IMR-90 (cell line): ENCODE results near the gene SPATA33. TPM values are rescaled to one million over a fixed set of nuclear protein-coding genes. Genes with fewer than 3 reads are reported as not detected.

ENCODE experiments used
- ATAC-seq: fragments of 200-7000 bp; cut with Tn5 transposase; 2 replicates; pipeline ENCODE4 v1.9.1; 2020; ENCODE audit warnings: low read depth, mild to moderate bottlenecking, moderate library complexity
- BruUV-seq: library from RNA; stranded (reverse); fragments of 400-500 nt; replicated peaks from 2 replicates; lab custom pipeline; 2021; lab: Mats Ljungman, UMichigan
- CTCF ChIA-PET: fragments of 300-600 bp; formaldehyde crosslinking; extraction: SDS; loops from one replicate; lab custom pipeline; 2021; ENCODE audit warnings: antibody characterized with exemption; lab: Yijun Ruan, JAX
- POLR2A ChIA-PET: fragments of 300-600 bp; sonication (Branson Sonifier 250); formaldehyde crosslinking; loops from one replicate; lab custom pipeline; 2022; ENCODE audit warnings: antibody characterized with exemption; ENCODE audit not compliant: unreplicated experiment; lab: Charles Lee
- DNase-seq: peaks from one replicate; pipeline ENCODE4 v3.0.0; 2013
- H2AFZ ChIP-seq: replicated peaks from 2 replicates; pipeline ENCODE3; 2013; ENCODE audit warnings: low read length, mild to moderate bottlenecking; ENCODE audit not compliant: poor library complexity
- H2AK5ac ChIP-seq: 2 replicates; pipeline ENCODE4 v1.6.1; 2013; ENCODE audit warnings: low read depth, low read length, inconsistent platforms
- H2AK9ac ChIP-seq: replicated peaks from 2 replicates; pipeline ENCODE3; 2013; ENCODE audit warnings: mild to moderate bottlenecking, low read depth, low read length, moderate library complexity; ENCODE audit not compliant: poor library complexity
- H2BK120ac ChIP-seq: 2 replicates; pipeline ENCODE4 v1.6.1; 2013; ENCODE audit warnings: low read depth, low read length, inconsistent platforms
- H2BK15ac ChIP-seq: 3 replicates; pipeline ENCODE4 v1.6.1; 2013; ENCODE audit warnings: low read depth, low read length, inconsistent platforms
- H2BK20ac ChIP-seq: 2 replicates; pipeline ENCODE4 v1.6.1; 2013; ENCODE audit warnings: low read depth, mild to moderate bottlenecking, inconsistent platforms, low read length, moderate library complexity
- H2BK5ac ChIP-seq: 2 replicates; pipeline ENCODE4 v1.6.1; 2013; ENCODE audit warnings: mild to moderate bottlenecking, low read depth, low read length, inconsistent platforms; ENCODE audit not compliant: poor library complexity, severe bottlenecking
- H3K14ac ChIP-seq: replicated peaks from 2 replicates; pipeline ENCODE4 v1.6.1; 2013; ENCODE audit warnings: low read depth, low read length, inconsistent platforms
- H3K18ac ChIP-seq: 2 replicates; pipeline ENCODE4 v1.6.1; 2013; ENCODE audit warnings: low read depth, low read length, control low read depth
- H3K23ac ChIP-seq: 2 replicates; pipeline ENCODE4 v1.6.1; 2013; ENCODE audit warnings: low read depth, low read length, inconsistent platforms
- H3K27ac ChIP-seq: 2 replicates; pipeline ENCODE4 v1.5.1; 2013; ENCODE audit warnings: mild to moderate bottlenecking, control low read depth, low read length; ENCODE audit not compliant: insufficient read depth
- H3K27me3 ChIP-seq: 2 replicates; pipeline ENCODE4 v1.6.1; 2013; ENCODE audit warnings: low read length; ENCODE audit not compliant: control insufficient read depth, insufficient read depth
- H3K36me3 ChIP-seq: 2 replicates; pipeline ENCODE4 v1.6.1; 2013; ENCODE audit warnings: low read length, mixed read lengths; ENCODE audit not compliant: control insufficient read depth, insufficient read depth
- H3K4ac ChIP-seq: 2 replicates; pipeline ENCODE4 v1.6.1; 2013; ENCODE audit warnings: low read depth, low read length, inconsistent platforms
- H3K4me1 ChIP-seq: 2 replicates; pipeline ENCODE4 v1.6.1; 2013; ENCODE audit warnings: low read length, mixed read lengths; ENCODE audit not compliant: control insufficient read depth, insufficient read depth
- H3K4me2 ChIP-seq: 2 replicates; pipeline ENCODE4 v1.6.1; 2013; ENCODE audit warnings: low read depth, mild to moderate bottlenecking, control low read depth, low read length, moderate library complexity
- H3K4me3 ChIP-seq: 2 replicates; pipeline ENCODE4 v1.5.1; 2013; ENCODE audit warnings: low read depth, mild to moderate bottlenecking, control low read depth, low read length, moderate library complexity; ENCODE audit not compliant: insufficient read depth
- H3K56ac ChIP-seq: 2 replicates; pipeline ENCODE4 v1.6.1; 2013; ENCODE audit warnings: low read length, inconsistent platforms; ENCODE audit not compliant: insufficient read depth; ENCODE audit errors: extremely low read depth
- H3K79me1 ChIP-seq, 2 experiments: 2 replicates each; pipeline ENCODE4 v1.6.1; 2013; ENCODE audit warnings: low read length in 2 of 2, inconsistent platforms in 1 of 2, low read depth in 1 of 2
- H3K9ac ChIP-seq: 2 replicates; pipeline ENCODE4 v1.6.1; 2013; ENCODE audit warnings: low read depth, low read length, control low read depth
- H3K9me1 ChIP-seq: 2 replicates; pipeline ENCODE4 v1.6.1; 2013; ENCODE audit warnings: low read length, inconsistent platforms; ENCODE audit not compliant: insufficient read depth
- H3K9me3 ChIP-seq: 2 replicates; pipeline ENCODE4 v1.6.1; 2013; ENCODE audit warnings: low read length; ENCODE audit not compliant: control insufficient read depth, insufficient read depth
- H4K20me1 ChIP-seq: 2 replicates; pipeline ENCODE4 v1.6.1; 2013; ENCODE audit warnings: low read length, inconsistent platforms; ENCODE audit not compliant: insufficient read depth
- H4K5ac ChIP-seq: 2 replicates; pipeline ENCODE4 v1.6.1; 2013; ENCODE audit warnings: mild to moderate bottlenecking, low read depth, low read length, control low read depth
- H4K8ac ChIP-seq, 2 experiments: 2 replicates each; pipeline ENCODE4 v1.6.1; 2013; ENCODE audit warnings: low read depth in 2 of 2, low read length in 2 of 2, control low read depth in 1 of 2, inconsistent platforms in 1 of 2
- H4K91ac ChIP-seq: 2 replicates; pipeline ENCODE4 v1.6.1; 2013; ENCODE audit warnings: low read depth, low read length, inconsistent platforms; ENCODE audit not compliant: insufficient read depth
- BHLHE40 ChIP-seq: fragments of 150-350 bp; IDR thresholded peaks from 2 replicates; pipeline ENCODE4 v1.6.1; 2016; ENCODE audit warnings: mild to moderate bottlenecking, low read depth, low read length
- CEBPB ChIP-seq: IDR thresholded peaks from 2 replicates; pipeline ENCODE4 v1.6.1; 2012; ENCODE audit warnings: low read depth, low read length, improper control_type of control experiment
- CHD1 ChIP-seq: IDR thresholded peaks from 2 replicates; pipeline ENCODE4 v1.6.1; 2012; ENCODE audit warnings: low read depth, low read length, improper control_type of control experiment
- FOS ChIP-seq: fragments of 150-350 bp; IDR thresholded peaks from 2 replicates; pipeline ENCODE4 v1.6.1; 2016; ENCODE audit warnings: low read depth, low read length
- MAFK ChIP-seq: IDR thresholded peaks from 2 replicates; pipeline ENCODE4 v1.6.1; 2012; ENCODE audit warnings: low read depth, low read length, improper control_type of control experiment
- MAZ ChIP-seq: IDR thresholded peaks from 2 replicates; pipeline ENCODE4 v1.6.1; 2012; ENCODE audit warnings: low read depth, mild to moderate bottlenecking, low read length, improper control_type of control experiment, moderate library complexity, borderline replicate concordance
- MXI1 ChIP-seq: IDR thresholded peaks from 2 replicates; pipeline ENCODE4 v1.6.1; 2012; ENCODE audit warnings: low read depth, mild to moderate bottlenecking, low read length, moderate library complexity, borderline replicate concordance
- NFE2L2 ChIP-seq: fragments of 150-350 bp; IDR thresholded peaks from 2 replicates; pipeline ENCODE4 v1.6.1; 2016; ENCODE audit warnings: low read depth, mild to moderate bottlenecking, low read length
- POLR2A ChIP-seq: IDR thresholded peaks from 2 replicates; pipeline ENCODE4 v1.6.1; 2012; ENCODE audit warnings: mild to moderate bottlenecking, low read depth, low read length
- RAD21 ChIP-seq: IDR thresholded peaks from 2 replicates; pipeline ENCODE4 v1.6.1; 2012; ENCODE audit warnings: low read length, improper control_type of control experiment
- RCOR1 ChIP-seq: IDR thresholded peaks from 2 replicates; pipeline ENCODE4 v1.6.1; 2012; ENCODE audit warnings: mild to moderate bottlenecking, low read length, improper control_type of control experiment; ENCODE audit not compliant: insufficient replicate concordance
- RFX5 ChIP-seq: IDR thresholded peaks from 2 replicates; pipeline ENCODE4 v1.8.0; 2012; ENCODE audit warnings: low read depth, mild to moderate bottlenecking, low read length, moderate library complexity
- SMC3 ChIP-seq: fragments of 150-350 bp; IDR thresholded peaks from 2 replicates; pipeline ENCODE4 v1.6.1; 2016; ENCODE audit warnings: low read depth, mild to moderate bottlenecking, antibody characterized with exemption, low read length, moderate library complexity
- WGBS, 2 experiments: methylation state at CpG; one replicate each; pipeline versions ENCODE4 v1.1.5 to v1.1.7; 2013; ENCODE audit warnings: missing lambda C conversion rate in 2 of 2; ENCODE audit not compliant: insufficient read length in 1 of 2; ENCODE audit errors: extremely low coverage in 2 of 2; 5-methylcytosine and 5-hydroxymethylcytosine counted together
- dilution Hi-C: fragments of 300-500 bp; cut with HindIII; formaldehyde crosslinking; loops from one replicate; pipeline ENCODE4 v1.14.3; 2018; ENCODE audit warnings: low sequenced_read_pairs; ENCODE audit not compliant: unreplicated experiment
- in situ Hi-C: fragments of 300-500 bp; cut with MboI; formaldehyde crosslinking; loops from 3 replicates; pipeline ENCODE4 v1.14.3; 2019; ENCODE audit warnings: low sequenced_read_pairs, inconsistent platforms, mixed read lengths
- intact Hi-C: fragments of 100-400 bp; cut with micrococcal nuclease; formaldehyde crosslinking; loops from 2 replicates; pipeline ENCODE4 v1.10.0; 2022
- polyA plus RNA-seq, 3 experiments: library from polyadenylated mRNA; depleted of rRNA; stranded (reverse); fragments of >200 nt; gene quantifications; 2 replicates each; pipeline ENCODE4 v1.2.3, GENCODE V29; 2012; ENCODE audit warnings: low replicate concordance in 1 of 3
- total RNA-seq: library from RNA; depleted of rRNA; stranded (reverse); fragments of >200 nt; gene quantifications from 2 replicates; pipeline ENCODE4 v1.2.3, GENCODE V29; 2012
- TF ChIP-seq, protein P1 (sequence below): fragments of 150-350 bp; IDR thresholded peaks from 2 replicates; pipeline ENCODE4 v1.6.1; 2016; ENCODE audit warnings: low read depth, mild to moderate bottlenecking, low read length, moderate library complexity, borderline replicate concordance
- TF ChIP-seq, protein P2 (sequence below): fragments of 150-350 bp; IDR thresholded peaks from 2 replicates; pipeline ENCODE4 v1.6.1; 2017; ENCODE audit warnings: mild to moderate bottlenecking, antibody characterized with exemption, low read length, low read depth
- TF ChIP-seq, protein P3 (sequence below): conservative IDR thresholded peaks from 2 replicates; pipeline ENCODE4 v1.5.1; 2012; ENCODE audit warnings: mild to moderate bottlenecking, low read depth, low read length, improper control_type of control experiment

Gene SPATA33
- total and polyA plus RNA-seq, 2 of the 4 experiments (the other 2 are of a cell fraction): 0.90 to 3.4 TPM

DNA sequence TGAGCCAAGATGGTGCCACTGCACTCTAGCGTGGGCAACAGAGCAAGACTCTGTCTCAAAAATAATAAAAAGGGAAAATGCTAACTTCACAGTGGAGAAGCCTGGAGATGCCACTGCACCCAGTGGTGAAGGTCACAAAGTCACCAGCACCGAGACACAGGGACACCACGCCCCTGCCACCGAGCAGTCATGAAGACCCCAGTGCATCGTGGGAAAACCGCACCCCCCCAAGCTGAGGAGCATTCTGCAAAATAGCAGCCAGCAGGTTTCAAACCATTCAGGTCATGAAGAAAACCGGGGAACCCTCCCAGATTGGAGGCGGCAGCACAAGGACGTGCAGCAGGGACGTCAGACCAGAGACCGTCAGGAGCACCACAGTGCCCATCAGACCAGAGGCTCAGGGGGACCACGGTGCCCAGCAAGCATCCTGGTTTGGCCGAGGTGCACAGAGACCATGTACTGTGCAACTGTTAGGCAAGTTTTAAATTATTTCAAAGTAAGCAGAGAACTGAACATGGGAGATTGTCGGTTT, 13.8 kb upstream of the SPATA33 start:
- no peak for TF ChIP-seq FOS
- no peak for TF ChIP-seq BHLHE40
- TF ChIP-seq MAZ: no peak
- no peak for TF ChIP-seq CEBPB
- no peak for TF ChIP-seq SMC3
- TF ChIP-seq NFE2L2: no peak
- TF ChIP-seq MAFK: no peak
- no peak for TF ChIP-seq POLR2A
- no peak for TF ChIP-seq CHD1
- TF ChIP-seq, protein P1, sequence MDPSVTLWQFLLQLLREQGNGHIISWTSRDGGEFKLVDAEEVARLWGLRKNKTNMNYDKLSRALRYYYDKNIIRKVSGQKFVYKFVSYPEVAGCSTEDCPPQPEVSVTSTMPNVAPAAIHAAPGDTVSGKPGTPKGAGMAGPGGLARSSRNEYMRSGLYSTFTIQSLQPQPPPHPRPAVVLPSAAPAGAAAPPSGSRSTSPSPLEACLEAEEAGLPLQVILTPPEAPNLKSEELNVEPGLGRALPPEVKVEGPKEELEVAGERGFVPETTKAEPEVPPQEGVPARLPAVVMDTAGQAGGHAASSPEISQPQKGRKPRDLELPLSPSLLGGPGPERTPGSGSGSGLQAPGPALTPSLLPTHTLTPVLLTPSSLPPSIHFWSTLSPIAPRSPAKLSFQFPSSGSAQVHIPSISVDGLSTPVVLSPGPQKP: no peak
- TF ChIP-seq RCOR1: no peak
- TF ChIP-seq RFX5: no peak
- TF ChIP-seq MXI1: no peak
- no peak for TF ChIP-seq RAD21
- TF ChIP-seq, protein P2, sequence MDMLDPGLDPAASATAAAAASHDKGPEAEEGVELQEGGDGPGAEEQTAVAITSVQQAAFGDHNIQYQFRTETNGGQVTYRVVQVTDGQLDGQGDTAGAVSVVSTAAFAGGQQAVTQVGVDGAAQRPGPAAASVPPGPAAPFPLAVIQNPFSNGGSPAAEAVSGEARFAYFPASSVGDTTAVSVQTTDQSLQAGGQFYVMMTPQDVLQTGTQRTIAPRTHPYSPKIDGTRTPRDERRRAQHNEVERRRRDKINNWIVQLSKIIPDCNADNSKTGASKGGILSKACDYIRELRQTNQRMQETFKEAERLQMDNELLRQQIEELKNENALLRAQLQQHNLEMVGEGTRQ: no peak
- TF ChIP-seq, protein P3, sequence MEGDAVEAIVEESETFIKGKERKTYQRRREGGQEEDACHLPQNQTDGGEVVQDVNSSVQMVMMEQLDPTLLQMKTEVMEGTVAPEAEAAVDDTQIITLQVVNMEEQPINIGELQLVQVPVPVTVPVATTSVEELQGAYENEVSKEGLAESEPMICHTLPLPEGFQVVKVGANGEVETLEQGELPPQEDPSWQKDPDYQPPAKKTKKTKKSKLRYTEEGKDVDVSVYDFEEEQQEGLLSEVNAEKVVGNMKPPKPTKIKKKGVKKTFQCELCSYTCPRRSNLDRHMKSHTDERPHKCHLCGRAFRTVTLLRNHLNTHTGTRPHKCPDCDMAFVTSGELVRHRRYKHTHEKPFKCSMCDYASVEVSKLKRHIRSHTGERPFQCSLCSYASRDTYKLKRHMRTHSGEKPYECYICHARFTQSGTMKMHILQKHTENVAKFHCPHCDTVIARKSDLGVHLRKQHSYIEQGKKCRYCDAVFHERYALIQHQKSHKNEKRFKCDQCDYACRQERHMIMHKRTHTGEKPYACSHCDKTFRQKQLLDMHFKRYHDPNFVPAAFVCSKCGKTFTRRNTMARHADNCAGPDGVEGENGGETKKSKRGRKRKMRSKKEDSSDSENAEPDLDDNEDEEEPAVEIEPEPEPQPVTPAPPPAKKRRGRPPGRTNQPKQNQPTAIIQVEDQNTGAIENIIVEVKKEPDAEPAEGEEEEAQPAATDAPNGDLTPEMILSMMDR: no peak
- dilution Hi-C loops: no loop called here
- CTCF ChIA-PET: no interaction called here

More for the DNA sequence above, 13.8 kb upstream of the SPATA33 start:
- 87% methylated on average over 10 of the region's 14 CpGs; no CpG with 5 or more reads in 1 of the 2 experiments for WGBS, 2 experiments
- Histone ChIP-seq H3K79me1 (peaks cover 4 to 11% of the 10 kb centered on the region in 2 experiments; a peak in 2 of 4 replicates), H2BK15ac (no peak overlapping the region), H3K56ac (no peak overlapping the region), H3K18ac (no peak overlapping the region), H4K91ac (no peak overlapping the region), H3K4me3 (no peak overlapping the region), H3K4me1 (peaks cover 2% of the 10 kb centered on the region; the same call in 1 of the 2 replicates), H3K14ac (no peak overlapping the region), H3K4ac (no peak overlapping the region), H3K23ac (no peak overlapping the region), H2BK20ac (no peak overlapping the region), H2AK5ac (no peak overlapping the region), H4K8ac (no peak overlapping the region), H4K20me1 (peaks cover 8% of the 10 kb centered on the region; the same call in 1 of the 2 replicates), H3K9me3 (no peaks in the 10 kb centered on the region), H3K36me3 (peaks cover 38% of the 10 kb centered on the region), H3K27ac (no peak overlapping the region), H2AFZ (no peak overlapping the region), H3K4me2 (no peak overlapping the region), H3K27me3 (no peaks in the 10 kb centered on the region), H2BK120ac (no peak overlapping the region), H3K9ac (no peak overlapping the region), H2BK5ac (no peak overlapping the region), H3K9me1 (no peaks in the 10 kb centered on the region), H4K5ac (no peak overlapping the region), H2AK9ac (no peak overlapping the region)
- no TSS peak for BruUV-seq
- in situ Hi-C loops (loop anchor here (5.0 kb wide), 1 partner anchor 72 kb away; no protein-coding TSS in a partner anchor), intact Hi-C loops (no loop called here)
- POLR2A ChIA-PET: no interaction called here
- ATAC-seq (no peak), DNase-seq (no peak)
